K562 (cell line): ENCODE measurements around the gene BCL6B. TPM values are rescaled to one million over a fixed set of nuclear protein-coding genes. Genes with fewer than 3 reads are reported as not detected.

Source experiments
- BRF2 ChIP-seq: IDR thresholded peaks from 3 replicates; pipeline ENCODE4 v1.6.1; 2011; ENCODE audit warnings: borderline replicate concordance, mild to moderate bottlenecking; ENCODE audit not compliant: insufficient read length, insufficient read depth
- CUX1 ChIP-seq: fragments of 200-800 bp; sonication (Bioruptor generic); IDR thresholded peaks from 2 replicates; pipeline ENCODE4 v1.6.1; 2016; ENCODE audit warnings: missing genetic modification characterization, missing compliant biosample characterization
- ELK3 ChIP-seq: fragments of 450-650 bp; formaldehyde crosslinking; IDR thresholded peaks from 2 replicates; pipeline ENCODE4 v1.4.0; 2020; ENCODE audit warnings: mild to moderate bottlenecking
- HIVEP1 ChIP-seq: fragments of 250-450 bp; sonication (Bioruptor Pico); IDR thresholded peaks from 2 replicates; pipeline ENCODE4 v1.4.0; 2020; ENCODE audit warnings: mild to moderate bottlenecking
- KLF10 ChIP-seq: fragments of 250-450 bp; sonication (Bioruptor Pico); IDR thresholded peaks from 2 replicates; pipeline ENCODE4 v1.6.1; 2021; ENCODE audit warnings: matching md5 sums
- MYC ChIP-seq, 2 experiments: fragments of 250-450 bp in 1 of 2; sonication (Bioruptor Pico) in 1 of 2; IDR thresholded peaks; 2 replicates each; pipeline versions ENCODE4 v1.5.1 to v1.6.1; 2012 to 2021; ENCODE audit warnings: low read depth in 2 of 2, borderline replicate concordance in 1 of 2, improper control_type of control experiment in 1 of 2, low read length in 1 of 2, mild to moderate bottlenecking in 1 of 2, moderate library complexity in 1 of 2
- SMARCA4 ChIP-seq: fragments of 450-650 bp; IDR thresholded peaks from 2 replicates; pipeline ENCODE4 v1.6.1; 2016
- SMARCA5 ChIP-seq: fragments of 450-650 bp; IDR thresholded peaks from 2 replicates; pipeline ENCODE4 v1.6.1; 2016
- ZNF384 ChIP-seq: IDR thresholded peaks from 2 replicates; pipeline ENCODE4 v1.6.1; 2012; ENCODE audit warnings: low read depth, low read length, improper control_type of control experiment
- polyA plus RNA-seq, 8 experiments: library from polyadenylated mRNA; depleted of rRNA in 4 of 8; stranded (reverse) in 5 of 8; unstranded in 3 of 8; fragments of >200 nt; fragmentation: Nextera tagmentation in 2 of 8; fragmentation: Illumina TruSeq in 1 of 8; extraction: Ambion mirVana in 2 of 8; extraction: Trizol in 1 of 8; gene quantifications; 2 replicates each; pipeline versions ENCODE4 v1.2.1 to v1.2.3, GENCODE V29; 2011 to 2014; ENCODE audit warnings: inconsistent platforms in 1 of 8, missing spikeins in 1 of 8
- total RNA-seq, 7 experiments: library from RNA; depleted of rRNA in 6 of 7; stranded (reverse); fragments of >200 nt in 6 of 7; fragmentation: Illumina TruSeq in 2 of 7; extraction: Trizol in 2 of 7; gene quantifications; 2 replicates each; pipeline versions ENCODE4 v1.2.1 to v1.2.3, GENCODE V29; 2011 to 2021; ENCODE audit warnings: low replicate concordance in 1 of 7
- TF ChIP-seq, protein P1 (sequence below): fragments of 250-450 bp; sonication (Bioruptor Pico); IDR thresholded peaks from 2 replicates; pipeline ENCODE4 v1.4.0; 2020; ENCODE audit warnings: mild to moderate bottlenecking, moderate library complexity
- TF ChIP-seq, protein P2 (sequence below): fragments of 250-450 bp; sonication (Bioruptor Pico); IDR thresholded peaks from 2 replicates; pipeline ENCODE4 v1.8.0; 2021; ENCODE audit warnings: mild to moderate bottlenecking, moderate library complexity

The BCL6B gene
- total and polyA plus RNA-seq, 9 of the 15 experiments (the other 6 are each of a cell fraction or from before 2014, with no cell fraction given) = 0.89 to 5.0 (median 3.6) TPM

DNA sequence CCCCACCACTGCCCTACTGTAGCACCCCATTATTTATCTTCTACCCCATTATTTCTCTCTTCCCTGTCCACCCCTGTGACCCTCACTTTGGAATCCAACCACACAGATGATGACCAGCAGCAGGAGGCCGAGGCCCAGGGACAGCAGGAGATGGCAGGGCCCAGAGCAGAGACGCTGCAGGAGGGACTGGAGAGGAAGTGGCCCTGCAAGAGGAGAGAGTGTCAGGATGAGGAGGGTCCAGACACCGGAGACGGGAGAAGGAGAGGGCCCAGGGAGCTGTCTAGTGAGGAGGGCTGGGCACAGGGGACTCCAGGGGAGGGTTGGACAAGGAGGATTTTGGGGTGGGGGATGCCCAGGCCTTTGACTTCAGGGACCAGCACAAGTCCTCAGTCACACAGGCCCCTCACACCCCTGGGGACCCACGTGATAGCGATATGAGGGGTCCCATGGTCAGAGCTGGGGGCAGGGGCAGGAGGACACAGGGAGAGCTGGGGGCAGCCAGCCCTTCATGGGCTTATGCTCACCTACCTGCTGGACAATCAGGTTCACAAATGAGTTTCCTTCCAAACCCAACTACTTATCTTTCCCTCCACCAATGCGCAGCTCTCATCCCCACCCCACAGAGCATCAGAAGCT is 55.2 kb downstream of the BCL6B start (continued):
- TF ChIP-seq, protein P1, sequence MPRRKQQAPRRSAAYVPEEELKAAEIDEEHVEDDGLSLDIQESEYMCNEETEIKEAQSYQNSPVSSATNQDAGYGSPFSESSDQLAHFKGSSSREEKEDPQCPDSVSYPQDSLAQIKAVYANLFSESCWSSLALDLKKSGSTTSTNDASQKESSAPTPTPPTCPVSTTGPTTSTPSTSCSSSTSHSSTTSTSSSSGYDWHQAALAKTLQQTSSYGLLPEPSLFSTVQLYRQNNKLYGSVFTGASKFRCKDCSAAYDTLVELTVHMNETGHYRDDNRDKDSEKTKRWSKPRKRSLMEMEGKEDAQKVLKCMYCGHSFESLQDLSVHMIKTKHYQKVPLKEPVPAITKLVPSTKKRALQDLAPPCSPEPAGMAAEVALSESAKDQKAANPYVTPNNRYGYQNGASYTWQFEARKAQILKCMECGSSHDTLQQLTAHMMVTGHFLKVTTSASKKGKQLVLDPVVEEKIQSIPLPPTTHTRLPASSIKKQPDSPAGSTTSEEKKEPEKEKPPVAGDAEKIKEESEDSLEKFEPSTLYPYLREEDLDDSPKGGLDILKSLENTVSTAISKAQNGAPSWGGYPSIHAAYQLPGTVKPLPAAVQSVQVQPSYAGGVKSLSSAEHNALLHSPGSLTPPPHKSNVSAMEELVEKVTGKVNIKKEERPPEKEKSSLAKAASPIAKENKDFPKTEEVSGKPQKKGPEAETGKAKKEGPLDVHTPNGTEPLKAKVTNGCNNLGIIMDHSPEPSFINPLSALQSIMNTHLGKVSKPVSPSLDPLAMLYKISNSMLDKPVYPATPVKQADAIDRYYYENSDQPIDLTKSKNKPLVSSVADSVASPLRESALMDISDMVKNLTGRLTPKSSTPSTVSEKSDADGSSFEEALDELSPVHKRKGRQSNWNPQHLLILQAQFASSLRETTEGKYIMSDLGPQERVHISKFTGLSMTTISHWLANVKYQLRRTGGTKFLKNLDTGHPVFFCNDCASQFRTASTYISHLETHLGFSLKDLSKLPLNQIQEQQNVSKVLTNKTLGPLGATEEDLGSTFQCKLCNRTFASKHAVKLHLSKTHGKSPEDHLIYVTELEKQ (CRISPR knock-in tag) = no peak
- TF ChIP-seq CUX1 (CRISPR knock-in tag) = no peak
- no peak for TF ChIP-seq KLF10 (CRISPR knock-in tag)
- no peak for TF ChIP-seq SMARCA5
- TF ChIP-seq HIVEP1 (CRISPR knock-in tag) = no peak
- TF ChIP-seq, protein P2, sequence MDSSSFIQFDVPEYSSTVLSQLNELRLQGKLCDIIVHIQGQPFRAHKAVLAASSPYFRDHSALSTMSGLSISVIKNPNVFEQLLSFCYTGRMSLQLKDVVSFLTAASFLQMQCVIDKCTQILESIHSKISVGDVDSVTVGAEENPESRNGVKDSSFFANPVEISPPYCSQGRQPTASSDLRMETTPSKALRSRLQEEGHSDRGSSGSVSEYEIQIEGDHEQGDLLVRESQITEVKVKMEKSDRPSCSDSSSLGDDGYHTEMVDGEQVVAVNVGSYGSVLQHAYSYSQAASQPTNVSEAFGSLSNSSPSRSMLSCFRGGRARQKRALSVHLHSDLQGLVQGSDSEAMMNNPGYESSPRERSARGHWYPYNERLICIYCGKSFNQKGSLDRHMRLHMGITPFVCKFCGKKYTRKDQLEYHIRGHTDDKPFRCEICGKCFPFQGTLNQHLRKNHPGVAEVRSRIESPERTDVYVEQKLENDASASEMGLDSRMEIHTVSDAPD (CRISPR knock-in tag) = no peak
- TF ChIP-seq ZNF384 = no peak
- no peak for TF ChIP-seq SMARCA4
- TF ChIP-seq ELK3 (CRISPR knock-in tag) = no peak
- TF ChIP-seq BRF2 = no peak
- no peak for TF ChIP-seq MYC (IDR thresholded peaks at IDR 0.05; ENCODE audit: low read depth, low read length)
- no peak for TF ChIP-seq MYC (CRISPR knock-in tag; IDR thresholded peaks at IDR 0.05; ENCODE audit: borderline replicate concordance, low read depth)
